ENCODE measurements around the gene ABI3BP.

DNA sequence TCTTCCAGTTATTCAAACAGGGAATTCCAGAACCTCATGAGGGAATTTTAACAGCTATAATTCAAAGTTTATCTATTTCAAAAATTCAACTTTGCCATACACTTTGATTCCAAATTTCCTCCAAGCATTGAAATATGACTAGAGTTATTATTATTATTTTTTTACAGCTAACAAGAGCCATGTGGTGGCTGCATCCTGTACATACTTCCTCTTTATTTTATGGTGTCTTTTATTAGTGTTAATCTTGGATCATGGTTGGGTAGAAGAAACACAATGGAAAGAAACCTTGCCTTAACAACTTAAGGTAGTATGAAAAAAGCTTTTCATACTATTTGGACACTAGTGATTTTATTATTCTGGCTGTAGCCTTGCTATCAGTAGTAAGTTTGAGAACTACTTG is 231.3 kb downstream of the ABI3BP start:
- TF ChIP-seq, protein P1, sequence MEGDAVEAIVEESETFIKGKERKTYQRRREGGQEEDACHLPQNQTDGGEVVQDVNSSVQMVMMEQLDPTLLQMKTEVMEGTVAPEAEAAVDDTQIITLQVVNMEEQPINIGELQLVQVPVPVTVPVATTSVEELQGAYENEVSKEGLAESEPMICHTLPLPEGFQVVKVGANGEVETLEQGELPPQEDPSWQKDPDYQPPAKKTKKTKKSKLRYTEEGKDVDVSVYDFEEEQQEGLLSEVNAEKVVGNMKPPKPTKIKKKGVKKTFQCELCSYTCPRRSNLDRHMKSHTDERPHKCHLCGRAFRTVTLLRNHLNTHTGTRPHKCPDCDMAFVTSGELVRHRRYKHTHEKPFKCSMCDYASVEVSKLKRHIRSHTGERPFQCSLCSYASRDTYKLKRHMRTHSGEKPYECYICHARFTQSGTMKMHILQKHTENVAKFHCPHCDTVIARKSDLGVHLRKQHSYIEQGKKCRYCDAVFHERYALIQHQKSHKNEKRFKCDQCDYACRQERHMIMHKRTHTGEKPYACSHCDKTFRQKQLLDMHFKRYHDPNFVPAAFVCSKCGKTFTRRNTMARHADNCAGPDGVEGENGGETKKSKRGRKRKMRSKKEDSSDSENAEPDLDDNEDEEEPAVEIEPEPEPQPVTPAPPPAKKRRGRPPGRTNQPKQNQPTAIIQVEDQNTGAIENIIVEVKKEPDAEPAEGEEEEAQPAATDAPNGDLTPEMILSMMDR (conservative IDR thresholded peaks at IDR 0.05 in 1 of 2, IDR thresholded peaks at IDR 0.05 in 1 of 2; ENCODE audit: low read depth in 1 of 2, low read length in 2 of 2) = no peak
- no peak for TF ChIP-seq EZH2 (IDR thresholded peaks at IDR 0.05; ENCODE audit: low read length, missing control alignments)

Measured in fibroblast of lung (primary cell).